GM12874 (cell line): ENCODE data around the gene C17orf67.

Experiments used
- TF ChIP-seq, protein P1 (sequence below): IDR thresholded peaks from 2 replicates; pipeline ENCODE4 v1.5.1; 2011; ENCODE audit warnings: low read depth, mild to moderate bottlenecking, control low read depth, low read length, moderate library complexity; ENCODE audit not compliant: insufficient read depth

Gene C17orf67

DNA sequence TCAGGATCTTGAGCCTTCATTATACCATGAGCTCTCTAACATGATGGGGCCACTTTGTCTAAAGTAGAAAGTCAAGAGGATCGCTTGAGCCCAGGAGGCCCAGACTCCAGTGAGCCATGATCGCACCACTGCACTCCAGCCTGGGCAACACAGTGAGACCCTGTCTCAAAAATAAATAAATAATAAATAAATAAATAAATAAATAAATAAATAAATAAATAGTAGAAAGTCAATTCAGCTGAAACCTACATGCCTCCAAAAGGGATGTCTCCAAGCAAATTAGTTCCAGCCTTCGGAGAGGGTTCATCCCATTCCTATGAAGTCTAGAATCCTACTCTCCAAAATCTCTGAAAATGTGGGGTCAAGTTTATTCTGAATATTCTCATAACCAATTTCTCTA, 26.0 kb downstream of the C17orf67 start:
- TF ChIP-seq, protein P1, sequence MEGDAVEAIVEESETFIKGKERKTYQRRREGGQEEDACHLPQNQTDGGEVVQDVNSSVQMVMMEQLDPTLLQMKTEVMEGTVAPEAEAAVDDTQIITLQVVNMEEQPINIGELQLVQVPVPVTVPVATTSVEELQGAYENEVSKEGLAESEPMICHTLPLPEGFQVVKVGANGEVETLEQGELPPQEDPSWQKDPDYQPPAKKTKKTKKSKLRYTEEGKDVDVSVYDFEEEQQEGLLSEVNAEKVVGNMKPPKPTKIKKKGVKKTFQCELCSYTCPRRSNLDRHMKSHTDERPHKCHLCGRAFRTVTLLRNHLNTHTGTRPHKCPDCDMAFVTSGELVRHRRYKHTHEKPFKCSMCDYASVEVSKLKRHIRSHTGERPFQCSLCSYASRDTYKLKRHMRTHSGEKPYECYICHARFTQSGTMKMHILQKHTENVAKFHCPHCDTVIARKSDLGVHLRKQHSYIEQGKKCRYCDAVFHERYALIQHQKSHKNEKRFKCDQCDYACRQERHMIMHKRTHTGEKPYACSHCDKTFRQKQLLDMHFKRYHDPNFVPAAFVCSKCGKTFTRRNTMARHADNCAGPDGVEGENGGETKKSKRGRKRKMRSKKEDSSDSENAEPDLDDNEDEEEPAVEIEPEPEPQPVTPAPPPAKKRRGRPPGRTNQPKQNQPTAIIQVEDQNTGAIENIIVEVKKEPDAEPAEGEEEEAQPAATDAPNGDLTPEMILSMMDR = no peak

DNA sequence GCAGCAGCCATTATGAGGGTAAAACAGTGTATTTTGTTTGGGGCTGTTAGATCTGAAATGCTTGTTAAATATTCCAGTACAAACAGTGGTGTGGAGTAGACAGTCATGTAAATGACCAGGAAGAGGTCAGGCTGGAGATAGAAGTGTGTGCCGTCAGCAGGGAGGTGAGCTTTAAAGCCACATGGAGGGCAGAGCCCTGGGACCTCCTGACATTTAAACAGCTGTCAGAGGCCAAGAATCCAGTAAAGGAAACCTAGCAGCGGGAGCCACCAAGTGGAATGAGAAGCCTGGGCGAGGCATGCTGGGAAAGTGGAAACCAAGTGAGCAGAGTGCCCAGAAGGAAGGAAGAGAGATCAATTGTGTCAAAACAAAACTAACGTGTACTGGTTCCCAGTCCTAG, 26.8 kb downstream of the C17orf67 start:
- TF ChIP-seq, protein P1 = no peak

DNA sequence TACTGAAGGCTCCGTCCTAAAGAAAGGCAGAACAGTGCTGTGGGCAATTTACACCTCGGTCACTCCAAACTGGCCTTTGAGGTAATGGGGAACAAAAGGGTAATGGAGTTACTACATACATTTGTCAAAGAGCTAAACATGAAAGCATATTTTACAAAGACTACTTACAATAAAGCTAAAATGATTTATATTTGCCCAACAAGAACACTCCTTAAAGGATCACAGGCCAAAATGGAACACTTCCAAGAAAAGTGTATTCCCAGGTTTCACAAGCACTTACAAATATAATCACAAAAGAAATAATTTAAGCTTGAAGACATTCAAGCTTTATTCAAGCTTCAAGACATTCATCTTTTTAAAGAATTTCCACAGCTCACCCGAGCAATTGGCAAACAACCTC, 29.3 kb downstream of the C17orf67 start:
- TF ChIP-seq, protein P1 = no peak

DNA sequence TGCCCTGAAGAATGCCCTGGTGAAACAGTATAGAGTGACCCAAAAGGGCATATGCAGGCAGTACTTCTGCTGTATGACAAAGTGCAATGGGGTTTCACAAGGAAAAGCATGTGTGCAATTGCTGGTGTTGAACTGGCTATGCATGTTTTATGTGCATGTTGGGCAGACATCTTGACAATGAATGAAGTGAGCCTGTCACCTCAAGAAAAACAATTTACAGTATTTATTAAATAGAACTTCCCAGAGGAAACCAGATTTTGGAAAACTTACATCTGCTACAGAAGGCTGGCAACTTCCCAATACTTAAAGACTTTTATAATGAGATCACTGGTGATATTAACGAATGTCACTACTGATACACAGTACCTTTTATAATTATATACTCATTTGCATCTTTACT, 30.6 kb downstream of the C17orf67 start:
- TF ChIP-seq, protein P1 = no peak

DNA sequence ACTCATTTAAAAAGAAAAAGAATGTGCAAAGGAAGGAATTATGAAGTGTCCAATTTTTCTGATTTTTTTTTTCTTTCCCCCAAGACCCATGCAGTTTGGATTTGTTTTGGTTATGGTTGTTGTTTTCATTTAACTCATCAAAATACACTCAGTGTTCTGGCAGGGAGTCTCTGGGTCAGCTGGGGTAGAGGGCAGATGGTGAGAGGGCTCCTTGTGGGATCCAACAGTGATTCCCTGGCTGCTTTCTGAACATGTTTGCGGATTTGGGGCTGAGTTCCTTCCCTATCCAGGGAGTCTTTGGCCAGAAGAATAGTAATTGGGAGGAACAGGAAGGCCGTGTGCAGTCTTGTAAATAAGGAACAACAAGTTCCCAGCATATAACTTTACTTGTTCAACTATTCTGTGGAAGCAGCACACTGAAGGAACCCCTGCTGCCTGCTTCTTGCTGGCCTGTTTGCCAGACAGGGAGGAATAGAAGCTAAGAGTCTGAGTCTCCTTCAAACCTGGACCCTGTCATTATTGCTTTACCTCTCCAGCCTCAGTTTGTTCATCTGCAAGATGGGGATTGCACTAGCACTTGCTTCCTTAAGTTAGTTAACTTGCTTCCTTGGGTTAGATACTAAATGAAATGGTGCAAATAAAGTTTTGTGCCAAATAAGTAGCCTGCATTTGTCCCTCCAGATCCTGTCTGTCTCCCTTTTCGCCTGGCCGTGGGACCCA, 32.1 kb downstream of the C17orf67 start:
- TF ChIP-seq, protein P1 = no peak

DNA sequence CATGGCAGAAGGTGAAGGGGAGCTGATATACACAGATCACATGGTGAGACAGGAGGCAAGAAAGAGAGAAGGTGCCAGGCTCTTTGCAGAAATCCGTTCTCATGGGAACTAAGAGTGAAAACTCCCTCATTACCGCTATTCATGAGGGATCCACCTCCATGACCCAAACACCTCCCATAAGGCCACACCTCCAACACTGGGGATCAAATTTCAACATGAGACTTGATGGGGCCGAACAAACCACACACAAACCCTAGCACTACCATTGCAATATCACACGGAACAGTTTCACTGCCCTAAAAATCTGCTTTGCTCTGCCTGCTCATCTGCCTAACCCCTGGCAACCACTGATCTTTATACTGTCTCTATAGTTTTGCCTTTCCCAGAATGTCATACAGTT, 34.8 kb downstream of the C17orf67 start:
- TF ChIP-seq, protein P1 = no peak

DNA sequence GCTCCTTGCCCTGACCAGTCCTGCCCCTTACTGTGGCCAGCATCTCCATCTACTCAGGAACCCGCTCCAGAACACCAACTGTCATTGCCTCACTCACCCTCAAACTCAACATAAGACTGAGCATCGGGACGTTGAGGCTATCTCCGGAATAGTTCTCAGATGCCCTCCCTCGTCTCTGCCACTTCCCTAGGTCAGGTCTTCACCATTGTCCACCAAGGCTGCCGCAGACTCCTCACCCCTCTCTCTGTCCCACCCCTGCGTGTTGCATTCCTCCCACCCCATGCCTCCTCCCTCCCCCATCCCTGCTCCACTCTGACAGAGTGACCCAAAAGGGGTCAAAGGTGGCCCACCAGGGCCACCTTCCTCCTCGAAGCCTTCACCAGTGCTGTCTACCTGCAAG, 37.2 kb downstream of the C17orf67 start:
- TF ChIP-seq, protein P1 = no peak
